Activated CD8-positive, alpha-beta memory T cell treated with anti-CD3 and anti-CD28 coated beads, Interleukin-2, amount 10 ng/mL, durations not matched to agents 7 days and 5 days (primary cell): ENCODE data around the gene AUNIP. TPM values are rescaled to one million over a fixed set of nuclear protein-coding genes. Genes with fewer than 3 reads are reported as not detected.

Experiments used
- ATAC-seq: fragments of 150-1000 bp; cut with Tn5 transposase; one replicate; pipeline ENCODE4 v1.10.0; 2021; ENCODE audit warnings: moderate library complexity
- CTCF ChIA-PET: fragments of 350-600 bp; sonication (Branson Sonifier 250); formaldehyde crosslinking; loops from one replicate; lab custom pipeline; 2021; ENCODE audit warnings: antibody characterized with exemption; lab: Charles Lee
- DNase-seq: peaks from one replicate; pipeline ENCODE4 v3.0.0-alpha.2; 2020
- H3K27ac Mint-ChIP-seq: one replicate; pipeline ENCODE4 v1.8.0; 2021; ENCODE audit warnings: mild to moderate bottlenecking, mixed read lengths
- H3K27me3 Mint-ChIP-seq: one replicate; pipeline ENCODE4 v1.8.0; 2021; ENCODE audit warnings: mixed read lengths
- H3K36me3 Mint-ChIP-seq: one replicate; pipeline ENCODE4 v1.8.0; 2021; ENCODE audit warnings: mild to moderate bottlenecking, mixed read lengths
- H3K4me1 Mint-ChIP-seq: one replicate; pipeline ENCODE4 v1.8.0; 2021; ENCODE audit warnings: mixed read lengths
- H3K4me3 Mint-ChIP-seq: one replicate; pipeline ENCODE4 v1.8.0; 2021; ENCODE audit warnings: mild to moderate bottlenecking, moderate library complexity, mixed read lengths
- H3K9me3 Mint-ChIP-seq: one replicate; pipeline ENCODE4 v1.8.0; 2022; ENCODE audit warnings: low read depth, mixed read lengths
- total RNA-seq, 2 experiments: library from RNA; stranded (reverse); gene quantifications; one replicate each; pipeline ENCODE4 v1.2.3, GENCODE V29; 2021

AUNIP gene
- total RNA-seq, 2 experiments from 2014 or later, result 8.1 to 9.8 TPM

DNA sequence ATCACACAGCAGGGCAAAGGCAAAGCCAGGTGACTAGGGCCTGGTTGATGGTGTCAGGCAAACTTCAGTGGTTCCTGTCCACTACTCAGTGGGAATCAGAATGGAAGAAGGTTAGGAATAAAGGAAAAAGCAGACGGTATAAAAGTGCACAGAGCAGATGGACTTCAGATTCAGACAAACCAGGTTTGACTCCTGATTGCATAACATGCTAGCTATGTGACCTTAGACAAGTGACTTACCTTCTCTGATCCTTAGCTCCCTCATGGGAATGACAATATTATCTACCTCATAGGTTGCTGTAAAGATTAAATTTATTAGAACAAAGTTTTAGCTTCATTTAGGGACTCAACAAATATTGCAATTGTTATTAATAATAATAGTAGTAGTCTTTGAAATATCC lies 11.4 kb upstream of the AUNIP start:
- ATAC-seq, result no peak
- H3K4me1 Mint-ChIP-seq, result peaks cover 4% of the 10 kb centered on the region
- no peak overlapping the region for H3K27ac Mint-ChIP-seq
- DNase-seq, result no peak
- no peak overlapping the region for H3K4me3 Mint-ChIP-seq
- no peaks in the 10 kb centered on the region for H3K36me3 Mint-ChIP-seq
- CTCF ChIA-PET, result interaction anchor here (0.6 kb wide), 1 partner anchor 71 kb away, joined by 4 read pairs; no protein-coding TSS in a partner anchor
- H3K27me3 Mint-ChIP-seq, result no peaks in the 10 kb centered on the region
- no peaks in the 10 kb centered on the region for H3K9me3 Mint-ChIP-seq

DNA sequence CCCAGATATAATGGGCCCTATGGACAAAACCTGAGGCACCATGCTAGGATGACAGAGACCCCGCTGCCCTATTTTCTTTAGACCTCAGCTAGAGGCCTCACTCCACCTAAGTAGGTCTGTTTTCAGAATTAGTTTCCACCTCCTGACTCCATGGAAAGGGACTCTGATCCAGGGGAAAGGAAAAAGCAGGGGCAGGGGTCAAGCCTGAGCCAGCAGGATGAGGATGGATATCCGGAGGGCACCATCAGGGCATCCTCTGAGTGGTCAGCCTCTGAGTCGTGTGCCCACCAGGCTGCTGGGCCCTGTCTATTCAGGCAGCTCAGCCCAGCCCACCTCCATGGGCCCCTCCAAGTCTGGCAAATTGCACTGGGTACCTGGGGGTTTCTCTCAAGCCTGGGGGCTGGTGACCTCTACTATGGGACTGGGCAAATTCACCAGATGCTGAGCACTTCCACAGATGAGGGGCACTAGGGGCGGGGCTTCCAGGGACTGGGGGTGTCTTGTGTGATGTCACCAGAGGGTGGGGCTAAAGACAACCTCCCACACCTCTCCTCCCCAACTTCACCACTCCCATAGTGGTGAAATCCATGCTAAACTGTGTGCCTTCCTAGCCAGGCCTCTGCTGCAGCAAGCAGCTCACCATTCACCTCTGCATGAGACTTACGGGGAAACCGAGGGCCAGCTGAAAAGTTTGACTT lies 10.8 kb upstream of the AUNIP start:
- H3K9me3 Mint-ChIP-seq, result no peaks in the 10 kb centered on the region
- H3K36me3 Mint-ChIP-seq, result no peaks in the 10 kb centered on the region
- peaks cover 4% of the 10 kb centered on the region for H3K4me1 Mint-ChIP-seq
- no peaks in the 10 kb centered on the region for H3K27me3 Mint-ChIP-seq
- H3K4me3 Mint-ChIP-seq, result no peak overlapping the region
- peak; percentile 20 for ATAC-seq
- CTCF ChIA-PET, result interaction anchor here (1.6 kb wide), 1 partner anchor 13 kb away, joined by 3 read pairs; no protein-coding TSS in a partner anchor
- no peak for DNase-seq
- no peak overlapping the region for H3K27ac Mint-ChIP-seq

- Mint-ChIP-seq H3K27ac (no peak overlapping the region), H3K36me3 (no peaks in the 10 kb centered on the region), H3K27me3 (no peaks in the 10 kb centered on the region), H3K9me3 (no peaks in the 10 kb centered on the region), H3K4me1 (no peaks in the 10 kb centered on the region), H3K4me3 (no peak overlapping the region)
- CTCF ChIA-PET, result no interaction called here
- ATAC-seq (no peak), DNase-seq (no peak)
Measured at GRCh38 chr1:25867210-25867991, 8.1 kb upstream of the AUNIP start.

- Mint-ChIP-seq H3K4me1 (peaks cover 4% of the 10 kb centered on the region), H3K4me3 (no peak overlapping the region), H3K36me3 (no peaks in the 10 kb centered on the region)
Measured at GRCh38 chr1:25866288-25866687, 7.0 kb upstream of the AUNIP start.

DNA sequence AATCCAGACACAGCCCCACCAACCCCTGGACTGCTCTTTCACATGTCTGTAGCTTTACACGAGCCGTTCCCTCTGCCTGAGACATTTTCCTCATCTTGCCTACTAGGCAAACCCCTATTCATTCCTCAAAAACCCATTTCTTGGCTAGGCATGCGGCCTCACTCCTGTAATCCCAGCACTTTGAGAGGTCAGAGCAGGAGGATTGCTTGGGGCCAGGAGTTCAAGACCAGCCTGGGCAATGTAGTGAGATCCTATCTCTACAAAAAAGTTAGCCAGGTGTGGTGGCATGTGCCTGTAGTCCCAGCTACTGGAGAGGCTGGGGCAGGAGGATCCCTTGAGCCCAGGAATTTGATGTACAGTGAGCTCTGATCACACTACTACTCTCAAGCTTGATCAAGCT lies 5.2 kb upstream of the AUNIP start:
- H3K36me3 Mint-ChIP-seq, result no peaks in the 10 kb centered on the region
- no peak for DNase-seq
- peaks cover 11% of the 10 kb centered on the region for H3K4me1 Mint-ChIP-seq
- CTCF ChIA-PET, result no interaction called here
- H3K27me3 Mint-ChIP-seq, result no peaks in the 10 kb centered on the region
- no peak for ATAC-seq
- H3K4me3 Mint-ChIP-seq, result no peak overlapping the region
- no peak overlapping the region for H3K27ac Mint-ChIP-seq
- H3K9me3 Mint-ChIP-seq, result no peaks in the 10 kb centered on the region

More at GRCh38 chr1:25866288-25866687, 7.0 kb upstream of the AUNIP start:
- H3K27me3 Mint-ChIP-seq, result no peaks in the 10 kb centered on the region
- CTCF ChIA-PET, result no interaction called here
- no peaks in the 10 kb centered on the region for H3K9me3 Mint-ChIP-seq
- ATAC-seq (no peak), DNase-seq (no peak)
- no peak overlapping the region for H3K27ac Mint-ChIP-seq

- Mint-ChIP-seq H3K27ac (no peak overlapping the region), H3K27me3 (no peaks in the 10 kb centered on the region), H3K9me3 (no peaks in the 10 kb centered on the region), H3K36me3 (no peaks in the 10 kb centered on the region), H3K4me3 (no peak overlapping the region), H3K4me1 (peaks cover 15% of the 10 kb centered on the region)
- ATAC-seq (no peak), DNase-seq (no peak)
- CTCF ChIA-PET, result no interaction called here
Measured at GRCh38 chr1:25863486-25864262, 4.4 kb upstream of the AUNIP start.

GRCh38 chr1:25862785-25863485 lies 3.7 kb upstream of the AUNIP start:
- Mint-ChIP-seq H3K4me1 (peaks cover 21% of the 10 kb centered on the region), H3K4me3 (no peak overlapping the region), H3K27me3 (no peaks in the 10 kb centered on the region), H3K36me3 (no peaks in the 10 kb centered on the region), H3K27ac (no peak overlapping the region), H3K9me3 (no peaks in the 10 kb centered on the region)
- DNase-seq (no peak), ATAC-seq (no peak)
- CTCF ChIA-PET, result no interaction called here

DNA sequence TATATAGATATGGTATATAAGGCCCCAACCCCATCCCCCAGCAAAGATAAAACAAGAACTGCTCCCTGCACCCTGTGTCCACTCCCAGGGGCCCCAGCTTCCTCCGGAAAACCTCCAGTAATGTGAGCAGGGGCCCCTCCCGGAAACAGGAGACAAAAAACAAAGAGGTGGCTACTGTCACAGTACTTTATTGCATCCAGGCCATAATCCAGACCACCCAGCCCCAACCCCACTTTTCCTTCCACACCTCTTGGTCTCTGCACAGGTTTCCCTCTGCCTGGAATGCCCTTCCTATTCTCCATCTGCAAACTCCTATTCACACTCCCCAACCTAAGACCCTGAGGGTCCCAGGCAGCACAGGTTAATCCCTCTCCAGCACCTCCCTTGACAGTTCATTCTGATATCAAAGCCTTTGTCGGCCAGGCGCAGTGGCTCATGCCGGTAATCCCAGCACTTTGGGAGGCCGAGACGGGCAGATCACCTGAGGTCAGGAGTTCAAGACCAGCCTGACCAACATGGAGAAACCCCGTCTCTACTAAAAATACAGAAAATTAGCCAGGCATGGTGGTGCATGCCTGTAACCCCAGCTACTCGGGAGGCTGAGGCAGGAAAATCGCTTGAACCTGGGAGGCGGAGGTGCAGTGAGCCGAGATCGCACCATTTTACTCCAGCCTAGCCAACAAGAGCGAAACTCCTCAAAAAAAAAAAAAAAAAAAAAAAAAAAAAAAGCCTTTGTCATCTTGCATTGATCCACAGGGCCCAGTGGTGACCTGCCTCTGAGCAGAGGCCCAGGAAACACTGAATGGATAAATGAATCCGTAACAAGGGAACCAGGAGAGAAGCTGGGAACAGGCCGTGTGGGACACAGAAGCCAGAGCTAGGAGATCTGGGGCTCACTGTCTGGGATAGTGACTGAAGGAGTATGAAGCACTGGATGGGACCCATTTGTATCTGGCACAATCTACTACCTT lies 2.3 kb upstream of the AUNIP start:
- H3K4me1 Mint-ChIP-seq, result peaks cover 22% of the 10 kb centered on the region
- peak; percentile 32 for DNase-seq
- H3K4me3 Mint-ChIP-seq, result no peak overlapping the region
- H3K36me3 Mint-ChIP-seq, result no peaks in the 10 kb centered on the region
- H3K9me3 Mint-ChIP-seq, result no peaks in the 10 kb centered on the region
- no peak for ATAC-seq
- peak overlapping the region; percentile 3 for H3K27ac Mint-ChIP-seq
- H3K27me3 Mint-ChIP-seq, result no peaks in the 10 kb centered on the region
- CTCF ChIA-PET, result no interaction called here

GRCh38 chr1:25858494-25858893 lies 763 bp downstream of the AUNIP start:
- DNase-seq (no peak), ATAC-seq (no peak)
- peaks cover 25% of the 10 kb centered on the region for H3K4me1 Mint-ChIP-seq
- peaks cover 7% of the 10 kb centered on the region for H3K36me3 Mint-ChIP-seq
- no peaks in the 10 kb centered on the region for H3K9me3 Mint-ChIP-seq
- peak overlapping the region; percentile 78 for H3K27ac Mint-ChIP-seq
- CTCF ChIA-PET, result no interaction called here
- no peaks in the 10 kb centered on the region for H3K27me3 Mint-ChIP-seq
- H3K4me3 Mint-ChIP-seq, result peak overlapping the region; percentile 92

DNA sequence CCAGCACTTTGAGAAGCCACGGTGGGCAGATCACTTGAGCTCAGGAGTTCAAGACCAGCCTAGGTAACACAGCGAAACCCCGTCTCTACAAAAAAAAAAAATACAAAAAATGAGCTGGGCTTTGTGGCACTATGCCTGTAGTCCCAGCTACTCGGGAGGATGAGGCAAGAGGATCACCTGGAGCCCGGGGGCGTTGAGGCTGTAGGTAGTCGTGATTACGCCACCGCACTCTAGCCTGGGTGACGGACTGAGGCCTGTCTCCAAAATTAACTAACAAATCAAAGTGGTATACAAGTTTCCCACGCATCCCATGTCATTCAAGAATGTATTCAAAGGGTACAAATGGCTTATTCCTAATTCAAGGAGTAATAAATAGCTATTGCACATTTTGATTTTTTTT lies 2.4 kb downstream of the AUNIP start:
- ATAC-seq (no peak), DNase-seq (no peak)
- CTCF ChIA-PET, result interaction anchor here (0.9 to 1.7 kb wide), 4 partner anchors 18 to 47 kb away, joined by 3 to 4 read pairs (median 4); partner anchors contain the start of gene PAQR7
- Mint-ChIP-seq H3K9me3 (no peaks in the 10 kb centered on the region), H3K4me1 (peaks cover 25% of the 10 kb centered on the region), H3K27ac (no peak overlapping the region), H3K36me3 (peaks cover 9% of the 10 kb centered on the region), H3K4me3 (no peak overlapping the region), H3K27me3 (no peaks in the 10 kb centered on the region)

GRCh38 chr1:25854554-25854953 lies 4.7 kb downstream of the AUNIP start:
- Mint-ChIP-seq H3K9me3 (no peaks in the 10 kb centered on the region), H3K27me3 (no peaks in the 10 kb centered on the region), H3K4me3 (no peak overlapping the region), H3K36me3 (peaks cover 14% of the 10 kb centered on the region), H3K27ac (no peak overlapping the region), H3K4me1 (peaks cover 15% of the 10 kb centered on the region)
- CTCF ChIA-PET, result interaction anchor here (1.1 to 1.4 kb wide), 2 partner anchors 9 to 90 kb away, joined by 3 to 4 read pairs; no protein-coding TSS in a partner anchor
- no peak for DNase-seq
- no peak for ATAC-seq

- no peak for DNase-seq
- Mint-ChIP-seq H3K36me3 (peaks cover 10% of the 10 kb centered on the region), H3K27ac (no peak overlapping the region), H3K4me3 (no peak overlapping the region), H3K27me3 (no peaks in the 10 kb centered on the region), H3K9me3 (no peaks in the 10 kb centered on the region), H3K4me1 (no peaks in the 10 kb centered on the region)
- CTCF ChIA-PET, result interaction anchor here (0.5 to 0.7 kb wide), 2 partner anchors 235 to 417 kb away, joined by 3 read pairs; no protein-coding TSS in a partner anchor
- ATAC-seq, result no peak
Measured at GRCh38 chr1:25848531-25848930, 10.7 kb downstream of the AUNIP start.
